HCT116 (cell line): Measurements from ENCODE around the gene POMGNT1. TPM values are rescaled to one million over a fixed set of nuclear protein-coding genes. Genes with fewer than 3 reads are reported as not detected.

Experiments used
- ATAC-seq: fragments of 200-7000 bp; cut with Tn5 transposase; 2 replicates; pipeline ENCODE4 v1.9.1; 2020; ENCODE audit warnings: mild to moderate bottlenecking, moderate library complexity
- BruUV-seq: library from RNA; stranded (reverse); fragments of 400-500 nt; replicated peaks from 2 replicates; lab custom pipeline; 2021; lab: Mats Ljungman, UMichigan
- CTCF ChIA-PET: fragments of 300-600 bp; sonication (Branson Sonifier 250); formaldehyde crosslinking; loops from one replicate; lab custom pipeline; 2021; ENCODE audit warnings: antibody characterized with exemption; lab: Charles Lee
- POLR2A ChIA-PET: fragments of 300-600, 350-600 bp; sonication (Branson Sonifier 250); formaldehyde crosslinking; loops from one replicate; lab custom pipeline; 2021; ENCODE audit warnings: antibody characterized with exemption; lab: Charles Lee
- RAD21 ChIA-PET, 2 experiments: fragments of 300-600 bp; sonication (Branson Sonifier 250); formaldehyde crosslinking; loops; one replicate each; lab custom pipeline; 2023; ENCODE audit warnings: low total read pairs in 2 of 2; ENCODE audit not compliant: uncharacterized antibody in 2 of 2, unreplicated experiment in 2 of 2, low non-redundant PET in 1 of 2; lab: Charles Lee
- DNase-seq: peaks from one replicate; pipeline ENCODE4 v3.0.0-alpha.2; 2010; ENCODE audit warnings: low read depth, low spot score
- H2AFZ ChIP-seq: fragments of 200-600 bp; shearing (Covaris generic), sonication (generic); 2 replicates; pipeline ENCODE4 v1.6.1; 2017; ENCODE audit warnings: low read depth, mixed run types, mixed read lengths, antibody characterized with exemption, low read length; ENCODE audit not compliant: poor library complexity, severe bottlenecking
- H3K27ac ChIP-seq: 2 replicates; pipeline ENCODE4 v1.5.1; 2012; ENCODE audit warnings: low read depth, low read length
- H3K27me3 ChIP-seq: fragments of 200-600 bp; sonication (generic); 2 replicates; pipeline ENCODE4 v1.6.1; 2016; ENCODE audit warnings: mixed run types, low read length, mixed read lengths; ENCODE audit not compliant: insufficient read depth
- H3K36me3 ChIP-seq, 2 experiments: fragments of 200-500 bp in 1 of 2; fragments of 200-600 bp in 1 of 2; sonication (Bioruptor generic) in 1 of 2; sonication (generic) in 1 of 2; 2 replicates each; pipeline versions ENCODE4 v1.5.1 to v1.6.1; 2014 to 2016; ENCODE audit warnings: low read length in 2 of 2, inconsistent platforms in 1 of 2, mixed read lengths in 1 of 2, mixed run types in 1 of 2; ENCODE audit not compliant: insufficient read depth in 2 of 2, control insufficient read depth in 1 of 2
- H3K4me1 ChIP-seq, 2 experiments: fragments of 200-600 bp in 1 of 2; sonication (generic) in 1 of 2; 2 replicates each; pipeline versions ENCODE4 v1.5.1 to v1.6.1; 2012 to 2017; ENCODE audit warnings: low read length in 2 of 2, inconsistent platforms in 1 of 2, mild to moderate bottlenecking in 1 of 2, mixed read lengths in 1 of 2, mixed run types in 1 of 2, moderate library complexity in 1 of 2; ENCODE audit not compliant: insufficient read depth in 2 of 2, control insufficient read depth in 1 of 2
- H3K4me2 ChIP-seq: fragments of 200-600 bp; sonication (generic); 2 replicates; pipeline ENCODE4 v1.6.1; 2017; ENCODE audit warnings: mixed run types, low read length, mixed read lengths
- H3K4me3 ChIP-seq, 2 experiments: fragments of 200-600 bp in 1 of 2; sonication (generic) in 1 of 2; replicated peaks in 1 of 2; 2 replicates each; pipeline ENCODE4 v1.5.1; 2011 to 2016; ENCODE audit warnings: low read length in 2 of 2, control low read depth in 1 of 2, low read depth in 1 of 2, mild to moderate bottlenecking in 1 of 2, mixed read lengths in 1 of 2, mixed run types in 1 of 2
- H3K79me2 ChIP-seq: fragments of 200-600 bp; sonication (generic); 2 replicates; pipeline ENCODE4 v1.6.1; 2017; ENCODE audit warnings: mild to moderate bottlenecking, mixed run types, low read length, moderate library complexity, mixed read lengths; ENCODE audit not compliant: insufficient read depth
- H3K9ac ChIP-seq: fragments of 200-600 bp; sonication (generic); 2 replicates; pipeline ENCODE4 v1.6.1; 2016; ENCODE audit warnings: low read length, mixed read lengths
- H3K9me2 ChIP-seq: fragments of 200-600 bp; sonication (generic), shearing (Covaris generic); 2 replicates; pipeline ENCODE4 v1.6.1; 2017; ENCODE audit warnings: mixed run types, mild to moderate bottlenecking, moderate library complexity; ENCODE audit not compliant: insufficient read depth
- H3K9me3 ChIP-seq, 2 experiments: fragments of 200-500 bp in 1 of 2; fragments of 200-600 bp in 1 of 2; sonication (Bioruptor generic) in 1 of 2; sonication (generic) in 1 of 2; 2 replicates each; pipeline ENCODE4 v1.6.1; 2014 to 2017; ENCODE audit warnings: low read length in 2 of 2, mixed read lengths in 2 of 2, inconsistent platforms in 1 of 2, low read depth in 1 of 2, mild to moderate bottlenecking in 1 of 2, mixed run types in 1 of 2, moderate library complexity in 1 of 2; ENCODE audit not compliant: control insufficient read depth in 1 of 2, insufficient read depth in 1 of 2
- H4K20me1 ChIP-seq: fragments of 200-600 bp; sonication (generic), shearing (Covaris generic); 2 replicates; pipeline ENCODE4 v1.6.1; 2017; ENCODE audit warnings: mixed run types, mild to moderate bottlenecking, moderate library complexity; ENCODE audit not compliant: insufficient read depth
- ATF3 ChIP-seq: IDR thresholded peaks from 2 replicates; pipeline ENCODE4 v1.6.1; 2012
- CBX3 ChIP-seq: IDR thresholded peaks from 2 replicates; pipeline ENCODE4 v1.6.1; 2012; ENCODE audit warnings: low read depth
- CEBPB ChIP-seq: IDR thresholded peaks from 2 replicates; pipeline ENCODE4 v1.6.1; 2012; ENCODE audit warnings: low read depth
- EGR1 ChIP-seq: IDR thresholded peaks from 2 replicates; pipeline ENCODE4 v1.6.1; 2012; ENCODE audit warnings: low read depth
- EZH2phosphoT487 ChIP-seq: fragments of 200-600 bp; IDR thresholded peaks from 2 replicates; pipeline ENCODE4 v1.6.1; 2018; ENCODE audit warnings: antibody characterized with exemption, borderline replicate concordance
- JUND ChIP-seq: IDR thresholded peaks from 2 replicates; pipeline ENCODE4 v1.6.1; 2012
- MAX ChIP-seq: IDR thresholded peaks from 2 replicates; pipeline ENCODE4 v1.6.1; 2012
- SIN3A ChIP-seq: IDR thresholded peaks from 2 replicates; pipeline ENCODE4 v1.6.1; 2012; ENCODE audit warnings: low read depth
- SP1 ChIP-seq: IDR thresholded peaks from 2 replicates; pipeline ENCODE4 v1.6.1; 2012; ENCODE audit warnings: low read depth
- TCF7L2 ChIP-seq: IDR thresholded peaks from 2 replicates; pipeline ENCODE4 v1.7.0; 2011; ENCODE audit warnings: borderline replicate concordance, inconsistent platforms; ENCODE audit not compliant: insufficient read depth, insufficient read length; ENCODE audit errors: extremely low read depth
- ZBTB33 ChIP-seq: IDR thresholded peaks from 2 replicates; pipeline ENCODE4 v1.6.1; 2011; ENCODE audit warnings: mild to moderate bottlenecking, low read length, moderate library complexity; ENCODE audit not compliant: insufficient replicate concordance; ENCODE audit errors: extremely low read depth
- ZFX ChIP-seq: fragments of 450-650 bp; IDR thresholded peaks from 2 replicates; pipeline ENCODE4 v1.6.1; 2017
- ZNF274 ChIP-seq: fragments of 200-500 bp; sonication (Bioruptor generic); IDR thresholded peaks from 2 replicates; pipeline ENCODE4 v1.6.1; 2014; ENCODE audit warnings: mild to moderate bottlenecking, low read depth, low read length, inconsistent platforms
- intact Hi-C: fragments of 100-400 bp; cut with micrococcal nuclease; formaldehyde crosslinking; loops from 2 replicates; pipeline ENCODE4 v1.10.0; 2022
- total RNA-seq: library from RNA; stranded (reverse); gene quantifications from one replicate; pipeline ENCODE4 v1.2.1, GENCODE V29; 2021; ENCODE audit not compliant: unreplicated experiment

The POMGNT1 gene
- total RNA-seq, 1 experiment from 2014 or later: 97.7 TPM

GRCh38 chr1:46160212-46160611, 38.0 kb downstream of the POMGNT1 start:
- intact Hi-C loops: no loop called here
- H3K36me3 ChIP-seq: no peaks in the 10 kb centered on the region
- H3K9me2 ChIP-seq: no peaks in the 10 kb centered on the region
- ChIA-PET POLR2A (no interaction called here), RAD21 (no interaction called here), CTCF (no interaction called here)
- H3K27ac ChIP-seq: no peak overlapping the region
- no peaks in the 10 kb centered on the region for H3K9me3 ChIP-seq
- TF ChIP-seq ZBTB33 (no peak), SP1 (no peak), EZH2phosphoT487 (no peak), ZFX (no peak), CBX3 (no peak), ZNF274 (no peak), SIN3A (no peak), ATF3 (no peak), MAX (no peak), EGR1 (no peak), JUND (no peak), CEBPB (no peak), TCF7L2 (no peak)
- ATAC-seq (no peak), DNase-seq (no peak)
- H3K9ac ChIP-seq: no peak overlapping the region
- no peak overlapping the region for H2AFZ ChIP-seq
- no peaks in the 10 kb centered on the region for H3K27me3 ChIP-seq
- H4K20me1 ChIP-seq: no peaks in the 10 kb centered on the region
- BruUV-seq: no TSS peak
- no peaks in the 10 kb centered on the region for H3K79me2 ChIP-seq
- no peak overlapping the region for H3K4me2 ChIP-seq
- H3K4me1 ChIP-seq: no peaks in the 10 kb centered on the region
- H3K4me3 ChIP-seq: no peak overlapping the region
